GM12878 (cell line): ENCODE data around the gene IQGAP3. TPM values are rescaled to one million over a fixed set of nuclear protein-coding genes. Genes with fewer than 3 reads are reported as not detected.

ENCODE experiments used
- CBX5 ChIP-seq: sonication (generic); IDR thresholded peaks from 2 replicates; pipeline ENCODE4 v1.6.1; 2016; ENCODE audit warnings: low read depth, moderate library complexity, mild to moderate bottlenecking, inconsistent platforms
- CHD1 ChIP-seq: IDR thresholded peaks from 2 replicates; pipeline ENCODE4 v1.6.1; 2012; ENCODE audit warnings: low read depth, low read length, improper control_type of control experiment
- DPF2 ChIP-seq: fragments of 450-650 bp; IDR thresholded peaks from 2 replicates; pipeline ENCODE4 v1.6.1; 2017; ENCODE audit warnings: mild to moderate bottlenecking
- EP300 ChIP-seq, 2 experiments: fragments of 150-350 bp in 1 of 2; IDR thresholded peaks; 2 replicates each; pipeline ENCODE4 v1.6.1; 2011 to 2012; ENCODE audit warnings: low read depth in 2 of 2, low read length in 2 of 2, borderline replicate concordance in 1 of 2, improper control_type of control experiment in 1 of 2, inconsistent platforms in 1 of 2; ENCODE audit not compliant: control insufficient read depth in 1 of 2
- LARP7 ChIP-seq: fragments of 450-650 bp; IDR thresholded peaks from 2 replicates; pipeline ENCODE4 v1.6.1; 2017; ENCODE audit warnings: mild to moderate bottlenecking
- MEF2A ChIP-seq: IDR thresholded peaks from 2 replicates; pipeline ENCODE4 v1.6.1; 2011; ENCODE audit warnings: low read depth, mild to moderate bottlenecking, low read length, moderate library complexity; ENCODE audit not compliant: insufficient read depth
- PML ChIP-seq: IDR thresholded peaks from 2 replicates; pipeline ENCODE4 v1.6.1; 2012; ENCODE audit warnings: low read length, inconsistent platforms
- POLR2AphosphoS2 ChIP-seq: IDR thresholded peaks from 2 replicates; pipeline ENCODE4 v1.6.1; 2011; ENCODE audit warnings: low read depth, mild to moderate bottlenecking, low read length, improper control_type of control experiment, moderate library complexity
- RCOR1 ChIP-seq: conservative IDR thresholded peaks from 2 replicates; pipeline ENCODE4 v1.6.1; 2012; ENCODE audit warnings: low read depth, low read length, improper control_type of control experiment
- SIX5 ChIP-seq: IDR thresholded peaks from 2 replicates; pipeline ENCODE4 v1.6.1; 2011; ENCODE audit warnings: mild to moderate bottlenecking, low read depth, low read length, moderate library complexity; ENCODE audit not compliant: severe bottlenecking
- SMARCA5 ChIP-seq: fragments of 450-650 bp; IDR thresholded peaks from 2 replicates; pipeline ENCODE4 v1.6.1; 2017; ENCODE audit warnings: mild to moderate bottlenecking
- SMC3 ChIP-seq: IDR thresholded peaks from 2 replicates; pipeline ENCODE4 v1.6.1; 2011; ENCODE audit warnings: low read length, improper control_type of control experiment, borderline replicate concordance
- TCF12 ChIP-seq: IDR thresholded peaks from 2 replicates; pipeline ENCODE4 v1.6.1; 2011; ENCODE audit warnings: low read depth, mild to moderate bottlenecking, low read length
- YY1 ChIP-seq: IDR thresholded peaks from 2 replicates; pipeline ENCODE4 v1.6.1; 2011; ENCODE audit warnings: low read depth, mild to moderate bottlenecking, low read length
- ZNF384 ChIP-seq: IDR thresholded peaks from 2 replicates; pipeline ENCODE4 v1.6.1; 2012; ENCODE audit warnings: low read depth, mild to moderate bottlenecking, low read length, improper control_type of control experiment, borderline replicate concordance
- ZSCAN29 ChIP-seq: fragments of 450-650 bp; IDR thresholded peaks from 2 replicates; pipeline ENCODE4 v1.6.1; 2017; ENCODE audit warnings: mild to moderate bottlenecking, moderate library complexity
- polyA plus RNA-seq, 11 experiments: library from polyadenylated mRNA; depleted of rRNA in 4 of 11; unstranded in 6 of 11; stranded (reverse) in 5 of 11; fragments of >200 nt; fragmentation: Nextera tagmentation in 4 of 11; fragmentation: Illumina TruSeq in 1 of 11; extraction: Ambion mirVana in 4 of 11; extraction: Trizol in 1 of 11; gene quantifications; 1 replicate in 1 of 11; 2 replicates in 10 of 11; pipeline versions ENCODE4 v1.2.1 to v1.2.3, GENCODE V29; 2011 to 2016; ENCODE audit warnings: inconsistent platforms in 2 of 11, missing spikeins in 2 of 11, low read depth in 1 of 11
- total RNA-seq, 4 experiments: library from RNA; depleted of rRNA in 3 of 4; stranded (reverse); fragments of >200 nt in 3 of 4; fragmentation: Illumina TruSeq in 1 of 4; extraction: Trizol in 1 of 4; gene quantifications; 2 replicates each; pipeline versions ENCODE4 v1.2.1 to v1.2.3, GENCODE V29; 2013 to 2021
- TF ChIP-seq, protein P1 (sequence below): fragments of 450-650 bp; IDR thresholded peaks from 2 replicates; pipeline ENCODE4 v1.6.1; 2017; ENCODE audit warnings: low read depth, mild to moderate bottlenecking, moderate library complexity
- TF ChIP-seq, protein P2 (sequence below): IDR thresholded peaks from 2 replicates; pipeline ENCODE4 v1.6.1; 2012; ENCODE audit warnings: low read depth, low read length, improper control_type of control experiment
- TF ChIP-seq, protein P3 (sequence below): fragments of 450-650 bp; IDR thresholded peaks from 2 replicates; pipeline ENCODE4 v1.6.1; 2016; ENCODE audit warnings: mild to moderate bottlenecking
- TF ChIP-seq, protein P4 (sequence below): fragments of 450-650 bp; IDR thresholded peaks from 2 replicates; pipeline ENCODE4 v1.6.1; 2017; ENCODE audit warnings: mild to moderate bottlenecking, low read depth, inconsistent platforms; ENCODE audit not compliant: poor library complexity, severe bottlenecking
- TF ChIP-seq, protein P5 (sequence below): IDR thresholded peaks from 2 replicates; pipeline ENCODE4 v1.6.1; 2011; ENCODE audit warnings: low read depth, mild to moderate bottlenecking, low read length, moderate library complexity, borderline replicate concordance; ENCODE audit errors: extremely low read depth

The IQGAP3 gene
- total and polyA plus RNA-seq, 10 of the 15 experiments (the other 5 are each of a cell fraction or from before 2014, with no cell fraction given), result 1.1 to 10.7 (median 7.9) TPM

DNA sequence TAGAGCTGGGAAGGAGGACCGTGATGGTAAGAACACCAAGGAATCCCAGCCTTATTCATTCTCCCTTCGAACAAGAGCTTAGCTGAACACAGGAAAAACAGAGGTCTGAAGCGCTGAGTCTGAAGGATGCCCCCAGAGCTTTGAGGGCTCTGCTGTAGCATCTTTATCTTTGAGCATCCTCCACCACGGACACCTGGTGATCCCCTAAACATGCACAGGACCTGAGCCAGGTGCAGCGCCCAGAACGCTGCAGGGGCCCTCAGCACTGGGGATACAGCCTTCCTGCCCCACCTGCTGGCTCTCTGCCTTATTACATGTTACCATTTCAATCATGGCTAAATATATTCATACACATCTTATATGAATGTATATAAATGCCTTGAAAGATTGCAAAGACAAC is 36.6 kb upstream of the IQGAP3 start (continued):
- TF ChIP-seq, protein P1, sequence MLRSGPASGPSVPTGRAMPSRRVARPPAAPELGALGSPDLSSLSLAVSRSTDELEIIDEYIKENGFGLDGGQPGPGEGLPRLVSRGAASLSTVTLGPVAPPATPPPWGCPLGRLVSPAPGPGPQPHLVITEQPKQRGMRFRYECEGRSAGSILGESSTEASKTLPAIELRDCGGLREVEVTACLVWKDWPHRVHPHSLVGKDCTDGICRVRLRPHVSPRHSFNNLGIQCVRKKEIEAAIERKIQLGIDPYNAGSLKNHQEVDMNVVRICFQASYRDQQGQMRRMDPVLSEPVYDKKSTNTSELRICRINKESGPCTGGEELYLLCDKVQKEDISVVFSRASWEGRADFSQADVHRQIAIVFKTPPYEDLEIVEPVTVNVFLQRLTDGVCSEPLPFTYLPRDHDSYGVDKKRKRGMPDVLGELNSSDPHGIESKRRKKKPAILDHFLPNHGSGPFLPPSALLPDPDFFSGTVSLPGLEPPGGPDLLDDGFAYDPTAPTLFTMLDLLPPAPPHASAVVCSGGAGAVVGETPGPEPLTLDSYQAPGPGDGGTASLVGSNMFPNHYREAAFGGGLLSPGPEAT, result no peak
- TF ChIP-seq, protein P2, sequence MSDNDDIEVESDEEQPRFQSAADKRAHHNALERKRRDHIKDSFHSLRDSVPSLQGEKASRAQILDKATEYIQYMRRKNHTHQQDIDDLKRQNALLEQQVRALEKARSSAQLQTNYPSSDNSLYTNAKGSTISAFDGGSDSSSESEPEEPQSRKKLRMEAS, result no peak
- TF ChIP-seq MEF2A (no peak), DPF2 (no peak), YY1 (peak; percentile 46; the same call in 1 of the 2 replicates), ZSCAN29 (no peak), POLR2AphosphoS2 (no peak), SMARCA5 (no peak), EP300 (IDR thresholded peaks at IDR 0.05; ENCODE audit: borderline replicate concordance in 1 of 2, control insufficient read depth in 1 of 2, low read depth in 2 of 2, low read length in 2 of 2) (no peak), PML (no peak), SIX5 (no peak), LARP7 (no peak), CBX5 (no peak), TCF12 (0 out of 2 replicates have a peak, but pooled peaks have one; percentile 35), ZNF384 (no peak), CHD1 (no peak), RCOR1 (no peak), SMC3 (peak; percentile 84)
- TF ChIP-seq, protein P3, sequence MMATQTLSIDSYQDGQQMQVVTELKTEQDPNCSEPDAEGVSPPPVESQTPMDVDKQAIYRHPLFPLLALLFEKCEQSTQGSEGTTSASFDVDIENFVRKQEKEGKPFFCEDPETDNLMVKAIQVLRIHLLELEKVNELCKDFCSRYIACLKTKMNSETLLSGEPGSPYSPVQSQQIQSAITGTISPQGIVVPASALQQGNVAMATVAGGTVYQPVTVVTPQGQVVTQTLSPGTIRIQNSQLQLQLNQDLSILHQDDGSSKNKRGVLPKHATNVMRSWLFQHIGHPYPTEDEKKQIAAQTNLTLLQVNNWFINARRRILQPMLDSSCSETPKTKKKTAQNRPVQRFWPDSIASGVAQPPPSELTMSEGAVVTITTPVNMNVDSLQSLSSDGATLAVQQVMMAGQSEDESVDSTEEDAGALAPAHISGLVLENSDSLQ, result no peak
- TF ChIP-seq, protein P4, sequence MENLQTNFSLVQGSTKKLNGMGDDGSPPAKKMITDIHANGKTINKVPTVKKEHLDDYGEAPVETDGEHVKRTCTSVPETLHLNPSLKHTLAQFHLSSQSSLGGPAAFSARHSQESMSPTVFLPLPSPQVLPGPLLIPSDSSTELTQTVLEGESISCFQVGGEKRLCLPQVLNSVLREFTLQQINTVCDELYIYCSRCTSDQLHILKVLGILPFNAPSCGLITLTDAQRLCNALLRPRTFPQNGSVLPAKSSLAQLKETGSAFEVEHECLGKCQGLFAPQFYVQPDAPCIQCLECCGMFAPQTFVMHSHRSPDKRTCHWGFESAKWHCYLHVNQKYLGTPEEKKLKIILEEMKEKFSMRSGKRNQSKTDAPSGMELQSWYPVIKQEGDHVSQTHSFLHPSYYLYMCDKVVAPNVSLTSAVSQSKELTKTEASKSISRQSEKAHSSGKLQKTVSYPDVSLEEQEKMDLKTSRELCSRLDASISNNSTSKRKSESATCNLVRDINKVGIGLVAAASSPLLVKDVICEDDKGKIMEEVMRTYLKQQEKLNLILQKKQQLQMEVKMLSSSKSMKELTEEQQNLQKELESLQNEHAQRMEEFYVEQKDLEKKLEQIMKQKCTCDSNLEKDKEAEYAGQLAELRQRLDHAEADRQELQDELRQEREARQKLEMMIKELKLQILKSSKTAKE, result no peak
- TF ChIP-seq, protein P5, sequence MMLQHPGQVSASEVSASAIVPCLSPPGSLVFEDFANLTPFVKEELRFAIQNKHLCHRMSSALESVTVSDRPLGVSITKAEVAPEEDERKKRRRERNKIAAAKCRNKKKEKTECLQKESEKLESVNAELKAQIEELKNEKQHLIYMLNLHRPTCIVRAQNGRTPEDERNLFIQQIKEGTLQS, result no peak
